Measurements from ENCODE around the gene KRTAP10-1. TPM values are rescaled to one million over a fixed set of nuclear protein-coding genes. Genes with fewer than 3 reads are reported as not detected.

KRTAP10-1 gene
- total RNA-seq, 2 experiments from 2014 or later: 0.13 TPM; not detected in 1

GRCh38 chr21:44514218-44514520 is 25.8 kb downstream of the KRTAP10-1 start:
- Histone ChIP-seq H3K4me2 (ENCODE audit: low read length) (no peak overlapping the region), H4K20me1 (ENCODE audit: insufficient read depth, low read length) (no peaks in the 10 kb centered on the region), H3K9me3 (ENCODE audit: low read length) (no peaks in the 10 kb centered on the region), H3K36me3 (ENCODE audit: insufficient read depth, low read length) (no peaks in the 10 kb centered on the region), H3K4me1 (ENCODE audit: insufficient read depth, low read length, poor library complexity, severe bottlenecking) (no peaks in the 10 kb centered on the region), H3K9me2 (ENCODE audit: insufficient read depth, low read length) (no peaks in the 10 kb centered on the region), H3K4me3 (ENCODE audit: low read depth, low read length, poor library complexity, severe bottlenecking) (no peak overlapping the region), H2AFZ (ENCODE audit: low read length) (no peak overlapping the region), H3K27ac (ENCODE audit: low read depth, low read length, poor library complexity, severe bottlenecking) (no peak overlapping the region), H3K79me2 (ENCODE audit: insufficient read depth, low read depth, low read length) (no peaks in the 10 kb centered on the region)
- no TSS peak for BruUV-seq (replicated peaks)
- POLR2A ChIA-PET: no interaction called here
- TF ChIP-seq EZH2phosphoT487 (IDR thresholded peaks at IDR 0.05; ENCODE audit: borderline replicate concordance, low read depth, low read length): no peak
- no peak for TF ChIP-seq CTCF (conservative IDR thresholded peaks at IDR 0.05; ENCODE audit: low read length)
- no peak for DNase-seq (ENCODE audit: low spot score)
- intact Hi-C loops (cut with micrococcal nuclease; ENCODE audit: unreplicated experiment): no loop called here
- CTCF ChIA-PET (ENCODE audit: unreplicated experiment): no interaction called here

- no peak overlapping the region for H3K27ac ChIP-seq (ENCODE audit: low read depth, low read length, poor library complexity, severe bottlenecking)
- H3K4me1 ChIP-seq (ENCODE audit: insufficient read depth, low read length, poor library complexity, severe bottlenecking): no peaks in the 10 kb centered on the region
- no peaks in the 10 kb centered on the region for H3K9me3 ChIP-seq (ENCODE audit: low read length)
- no peak overlapping the region for H3K4me2 ChIP-seq (ENCODE audit: low read length)
- DNase-seq (ENCODE audit: low spot score): no peak
- H3K36me3 ChIP-seq (ENCODE audit: insufficient read depth, low read length): no peaks in the 10 kb centered on the region
- H3K9me2 ChIP-seq (ENCODE audit: insufficient read depth, low read length): no peaks in the 10 kb centered on the region
- no peaks in the 10 kb centered on the region for H3K79me2 ChIP-seq (ENCODE audit: insufficient read depth, low read depth, low read length)
- TF ChIP-seq CTCF (conservative IDR thresholded peaks at IDR 0.05; ENCODE audit: low read length): no peak
- no peak for TF ChIP-seq EZH2phosphoT487 (IDR thresholded peaks at IDR 0.05; ENCODE audit: borderline replicate concordance, low read depth, low read length)
- intact Hi-C loops (cut with micrococcal nuclease; ENCODE audit: unreplicated experiment): no loop called here
- no TSS peak for BruUV-seq (replicated peaks)
- H2AFZ ChIP-seq (ENCODE audit: low read length): no peak overlapping the region
- no peaks in the 10 kb centered on the region for H4K20me1 ChIP-seq (ENCODE audit: insufficient read depth, low read length)
- ChIA-PET POLR2A (no interaction called here), CTCF (ENCODE audit: unreplicated experiment) (no interaction called here)
- no peak overlapping the region for H3K4me3 ChIP-seq (ENCODE audit: low read depth, low read length, poor library complexity, severe bottlenecking)
These were observed 26.4 kb downstream of the KRTAP10-1 start for GRCh38 chr21:44513389-44514217.

All from OCI-LY7 (cell line).